Activated CD4-positive, alpha-beta memory T cell treated with anti-CD3 and anti-CD28 coated beads, Interleukin-2, amount 10 ng/mL, durations not matched to agents 7 days and 5 days (primary cell): ENCODE results near the gene DNASE1L2. TPM values are rescaled to one million over a fixed set of nuclear protein-coding genes. Genes with fewer than 3 reads are reported as not detected.
A peak's percentile ranks its signal among the peaks of the same experiment; 100 is the strongest.

Experiments
- CTCF ChIA-PET: fragments of 350-600 bp; sonication (Branson Sonifier 250); formaldehyde crosslinking; loops from one replicate; lab custom pipeline; 2021; ENCODE audit warnings: antibody characterized with exemption, inconsistent platforms; lab: Charles Lee
- POLR2A ChIA-PET: fragments of 350-600 bp; sonication (Branson Sonifier 250); formaldehyde crosslinking; loops from one replicate; lab custom pipeline; 2021; ENCODE audit warnings: antibody characterized with exemption; lab: Charles Lee
- DNase-seq: peaks from one replicate; pipeline ENCODE4 v3.0.0-alpha.2; 2020
- H3K27ac Mint-ChIP-seq: one replicate; pipeline ENCODE4 v1.8.0; 2021; ENCODE audit warnings: mild to moderate bottlenecking, mixed read lengths
- H3K27me3 Mint-ChIP-seq: one replicate; pipeline ENCODE4 v1.8.0; 2021; ENCODE audit warnings: mixed read lengths
- H3K36me3 Mint-ChIP-seq: one replicate; pipeline ENCODE4 v1.8.0; 2021; ENCODE audit warnings: low read depth, mixed read lengths
- H3K4me1 Mint-ChIP-seq: one replicate; pipeline ENCODE4 v1.8.0; 2021; ENCODE audit warnings: mixed read lengths
- H3K4me3 Mint-ChIP-seq: one replicate; pipeline ENCODE4 v1.8.0; 2021; ENCODE audit warnings: mild to moderate bottlenecking, mixed read lengths
- H3K9me3 Mint-ChIP-seq: one replicate; pipeline ENCODE4 v1.8.0; 2021; ENCODE audit warnings: mixed read lengths
- total RNA-seq, 2 experiments: library from RNA; stranded (reverse); gene quantifications; one replicate each; pipeline ENCODE4 v1.2.3, GENCODE V29; 2021

Gene DNASE1L2
- total RNA-seq, result 1 to 10 TPM; 2.0 to 2.3 TPM

GRCh38 chr16:2236337-2237101, at the start of gene DNASE1L2:
Gene DNASE1L2 (plus strand): TSS chr16:2236444. CDS start chr16:2236817, 373 bp downstream.
- Mint-ChIP-seq H3K9me3 (no peaks in the 10 kb centered on the region), H3K27me3 (no peaks in the 10 kb centered on the region), H3K27ac (no peak within 1 kb of the TSS), H3K36me3 (peaks cover 5% of the 10 kb centered on the region), H3K4me3 (no peak within 1 kb of the TSS), H3K4me1 (no peaks in the 10 kb centered on the region)
- ChIA-PET POLR2A (interaction anchor here (0.8 to 2.5 kb wide), 3 partner anchors 11 to 22 kb away, joined by 3 to 11 read pairs (median 7); partner anchors contain the start of genes ECI1 and PGP), CTCF (no interaction called here)
- DNase-seq, result no peak

GRCh38 chr16:2186505-2186904, 49.7 kb upstream of the DNASE1L2 start:
- no peaks in the 10 kb centered on the region for H3K36me3 Mint-ChIP-seq
- no peak overlapping the region for H3K4me3 Mint-ChIP-seq
- DNase-seq, result no peak
- H3K27me3 Mint-ChIP-seq, result no peaks in the 10 kb centered on the region
- H3K27ac Mint-ChIP-seq, result no peak overlapping the region
- POLR2A ChIA-PET, result no interaction called here
- H3K4me1 Mint-ChIP-seq, result no peaks in the 10 kb centered on the region
- H3K9me3 Mint-ChIP-seq, result no peaks in the 10 kb centered on the region
- CTCF ChIA-PET, result no interaction called here

- Mint-ChIP-seq H3K4me3 (no peak overlapping the region), H3K27ac (no peak overlapping the region), H3K4me1 (no peaks in the 10 kb centered on the region), H3K27me3 (no peaks in the 10 kb centered on the region), H3K9me3 (no peaks in the 10 kb centered on the region), H3K36me3 (no peaks in the 10 kb centered on the region)
- ChIA-PET CTCF (no interaction called here), POLR2A (no interaction called here)
- no peak for DNase-seq
These were observed 49.0 kb upstream of the DNASE1L2 start for GRCh38 chr16:2187212-2187611.

GRCh38 chr16:2188395-2188794, 47.8 kb upstream of the DNASE1L2 start:
- H3K9me3 Mint-ChIP-seq, result no peaks in the 10 kb centered on the region
- no peaks in the 10 kb centered on the region for H3K36me3 Mint-ChIP-seq
- no peak overlapping the region for H3K4me3 Mint-ChIP-seq
- H3K4me1 Mint-ChIP-seq, result no peaks in the 10 kb centered on the region
- POLR2A ChIA-PET, result no interaction called here
- H3K27me3 Mint-ChIP-seq, result peaks cover 4% of the 10 kb centered on the region
- CTCF ChIA-PET, result interaction anchor here (0.6 kb wide), 1 partner anchor 365 kb away, joined by 4 read pairs; no protein-coding TSS in a partner anchor
- H3K27ac Mint-ChIP-seq, result no peak overlapping the region
- DNase-seq, result no peak

GRCh38 chr16:2189252-2189893, 46.9 kb upstream of the DNASE1L2 start:
- Mint-ChIP-seq H3K36me3 (no peaks in the 10 kb centered on the region), H3K4me3 (no peak overlapping the region), H3K27me3 (peaks cover 8% of the 10 kb centered on the region), H3K9me3 (no peaks in the 10 kb centered on the region), H3K27ac (no peak overlapping the region), H3K4me1 (no peaks in the 10 kb centered on the region)
- ChIA-PET POLR2A (no interaction called here), CTCF (no interaction called here)
- no peak for DNase-seq

GRCh38 chr16:2190002-2190658, 46.1 kb upstream of the DNASE1L2 start:
- ChIA-PET CTCF (no interaction called here), POLR2A (no interaction called here)
- Mint-ChIP-seq H3K36me3 (no peaks in the 10 kb centered on the region), H3K4me3 (no peak overlapping the region), H3K4me1 (peaks cover 3% of the 10 kb centered on the region), H3K27me3 (peaks cover 15% of the 10 kb centered on the region), H3K27ac (no peak overlapping the region), H3K9me3 (no peaks in the 10 kb centered on the region)
- DNase-seq, result no peak

- ChIA-PET POLR2A (interaction anchor here (0.6 kb wide), 1 partner anchor 339 kb away, joined by 3 read pairs; no protein-coding TSS in a partner anchor), CTCF (no interaction called here)
- no peak overlapping the region for H3K27ac Mint-ChIP-seq
These were observed 45.4 kb upstream of the DNASE1L2 start for GRCh38 chr16:2190659-2191445.

GRCh38 chr16:2191446-2191706, 44.9 kb upstream of the DNASE1L2 start:
- Mint-ChIP-seq H3K27me3 (peaks cover 21% of the 10 kb centered on the region), H3K4me3 (no peak overlapping the region), H3K9me3 (no peaks in the 10 kb centered on the region), H3K27ac (no peak overlapping the region), H3K4me1 (peaks cover 3% of the 10 kb centered on the region), H3K36me3 (no peaks in the 10 kb centered on the region)
- CTCF ChIA-PET, result no interaction called here
- POLR2A ChIA-PET, result interaction anchor here (0.6 kb wide), 1 partner anchor 338 kb away, joined by 3 read pairs; no protein-coding TSS in a partner anchor
- DNase-seq, result no peak

More at GRCh38 chr16:2190659-2191445, 45.4 kb upstream of the DNASE1L2 start:
- Mint-ChIP-seq H3K4me3 (no peak overlapping the region), H3K36me3 (no peaks in the 10 kb centered on the region), H3K4me1 (peaks cover 3% of the 10 kb centered on the region), H3K9me3 (no peaks in the 10 kb centered on the region), H3K27me3 (peaks cover 21% of the 10 kb centered on the region)
- DNase-seq, result no peak

- peaks cover 3% of the 10 kb centered on the region for H3K4me1 Mint-ChIP-seq
- DNase-seq, result no peak
- ChIA-PET POLR2A (interaction anchor here (0.8 to 3.1 kb wide), 5 partner anchors 11 to 57 kb away, joined by 3 to 18 read pairs (median 6); partner anchors contain the start of genes ECI1, MLST8, PGP and TRAF7), CTCF (interaction anchor here (0.5 to 2.0 kb wide), 8 partner anchors 9 to 307 kb away, joined by 3 to 15 read pairs (median 4); partner anchors contain the start of gene ECI1)
- no peaks in the 10 kb centered on the region for H3K36me3 Mint-ChIP-seq
- no peak overlapping the region for H3K4me3 Mint-ChIP-seq
- H3K27ac Mint-ChIP-seq, result no peak overlapping the region
- peaks cover 43% of the 10 kb centered on the region for H3K27me3 Mint-ChIP-seq
- H3K9me3 Mint-ChIP-seq, result no peaks in the 10 kb centered on the region
These were observed 41.9 kb upstream of the DNASE1L2 start for GRCh38 chr16:2194166-2194834.

GRCh38 chr16:2194852-2195321, 41.4 kb upstream of the DNASE1L2 start:
- Mint-ChIP-seq H3K36me3 (no peaks in the 10 kb centered on the region), H3K4me1 (peaks cover 3% of the 10 kb centered on the region), H3K4me3 (no peak overlapping the region), H3K27ac (no peak overlapping the region), H3K9me3 (no peaks in the 10 kb centered on the region), H3K27me3 (peaks cover 43% of the 10 kb centered on the region)
- DNase-seq, result peak; percentile 55
- POLR2A ChIA-PET, result interaction anchor here (1.4 to 3.1 kb wide), 4 partner anchors 10 to 57 kb away, joined by 4 to 18 read pairs (median 6); partner anchors contain the start of genes ECI1, MLST8, PGP and TRAF7
- CTCF ChIA-PET, result interaction anchor here (0.5 to 2.0 kb wide), 9 partner anchors 9 to 306 kb away, joined by 3 to 15 read pairs (median 4); partner anchors contain the start of genes ECI1 and TRAF7

GRCh38 chr16:2195322-2196161, 40.7 kb upstream of the DNASE1L2 start:
- H3K36me3 Mint-ChIP-seq, result no peaks in the 10 kb centered on the region
- POLR2A ChIA-PET, result interaction anchor here (1.4 to 3.1 kb wide), 5 partner anchors 9 to 56 kb away, joined by 3 to 18 read pairs (median 6); partner anchors contain the start of genes ECI1, MLST8, PGP and TRAF7

More at GRCh38 chr16:2195322-2196161, 40.7 kb upstream of the DNASE1L2 start:
- no peaks in the 10 kb centered on the region for H3K9me3 Mint-ChIP-seq
- no peak overlapping the region for H3K4me3 Mint-ChIP-seq
- H3K27ac Mint-ChIP-seq, result no peak overlapping the region
- CTCF ChIA-PET, result interaction anchor here (0.8 to 2.0 kb wide), 8 partner anchors 8 to 306 kb away, joined by 3 to 15 read pairs (median 4); partner anchors contain the start of genes ECI1 and TRAF7
- DNase-seq, result no peak
- peaks cover 3% of the 10 kb centered on the region for H3K4me1 Mint-ChIP-seq
- H3K27me3 Mint-ChIP-seq, result peaks cover 47% of the 10 kb centered on the region
